H1 (cell line): ENCODE data around the gene PRR30. TPM values are rescaled to one million over a fixed set of nuclear protein-coding genes. Genes with fewer than 3 reads are reported as not detected.

Source experiments
- EZH2 ChIP-seq: fragments of 200-600 bp; sonication (generic); IDR thresholded peaks from 2 replicates; pipeline ENCODE4 v1.7.1; 2012; ENCODE audit warnings: low read depth, mild to moderate bottlenecking, moderate library complexity, low read length, inconsistent platforms; ENCODE audit not compliant: severe bottlenecking
- GABPA ChIP-seq: IDR thresholded peaks from 2 replicates; pipeline ENCODE4 v1.6.1; 2011; ENCODE audit warnings: mild to moderate bottlenecking, low read length, moderate library complexity, borderline replicate concordance; ENCODE audit not compliant: insufficient read depth
- HDAC2 ChIP-seq, 2 experiments: fragments of 300-600 bp in 1 of 2; sonication (generic) in 1 of 2; IDR thresholded peaks; 2 replicates each; pipeline ENCODE4 v1.6.1; 2011 to 2012; ENCODE audit warnings: low read depth in 2 of 2, low read length in 2 of 2, mild to moderate bottlenecking in 2 of 2, moderate library complexity in 2 of 2, borderline replicate concordance in 1 of 2, inconsistent platforms in 1 of 2
- HDAC6 ChIP-seq: IDR thresholded peaks from one replicate; pipeline ENCODE4 v1.7.1; 2012; ENCODE audit warnings: low read depth, mild to moderate bottlenecking, inconsistent platforms, low read length, moderate library complexity
- JUND ChIP-seq: IDR thresholded peaks from 2 replicates; pipeline ENCODE4 v1.6.1; 2011; ENCODE audit warnings: mild to moderate bottlenecking, improper control_type of control experiment, low read length
- KDM5A ChIP-seq: fragments of 200-600 bp; IDR thresholded peaks from 2 replicates; pipeline ENCODE4 v1.7.1; 2012; ENCODE audit warnings: mild to moderate bottlenecking, low read length, inconsistent platforms, mixed read lengths
- SIX5 ChIP-seq: IDR thresholded peaks from 2 replicates; pipeline ENCODE4 v1.6.1; 2011; ENCODE audit warnings: mild to moderate bottlenecking, low read depth, low read length
- TEAD4 ChIP-seq: IDR thresholded peaks from 2 replicates; pipeline ENCODE4 v1.6.1; 2012; ENCODE audit warnings: low read depth, low read length, inconsistent platforms, mixed read lengths
- polyA plus RNA-seq, 7 experiments: library from polyadenylated mRNA; depleted of rRNA in 3 of 7; stranded (reverse) in 5 of 7; unstranded in 2 of 7; fragments of >200 nt in 5 of 7; fragments of 200-250 nt in 2 of 7; gene quantifications; 1 replicate in 5 of 7; 2 replicates in 1 of 7; 4 replicates in 1 of 7; pipeline versions ENCODE4 v1.2.1 to v1.2.3, GENCODE V29; 2011 to 2013; ENCODE audit warnings: missing spikeins in 2 of 7, mixed read lengths in 2 of 7
- total RNA-seq: library from RNA; stranded (reverse); fragmentation: NEBNext Ultra II Directional; extraction: Animal tissue kit (Norgen Biotek cat#: 25700); gene quantifications from 2 replicates; pipeline ENCODE4 v1.2.1, GENCODE V29; 2021

PRR30 gene
- total and polyA plus RNA-seq, 2 of the 8 experiments (the other 6 are each of a cell fraction or from before 2014, with no cell fraction given): not detected

GRCh38 chr2:27131429-27131828 is 7.8 kb downstream of the PRR30 start (continued):
- TF ChIP-seq HDAC6: no peak
- no peak for TF ChIP-seq KDM5A
- TF ChIP-seq TEAD4: no peak
- TF ChIP-seq EZH2: no peak
- no peak for TF ChIP-seq HDAC2 (IDR thresholded peaks at IDR 0.05; ENCODE audit: borderline replicate concordance in 1 of 2, low read depth in 2 of 2, low read length in 2 of 2)
- TF ChIP-seq JUND: no peak
- TF ChIP-seq GABPA: no peak
- no peak for TF ChIP-seq SIX5
